ENCODE measurements around the gene ZNF382.
"Not testable (repeated sequence)": the region's sequence is repeated elsewhere in the genome, so short reads cannot be mapped to it uniquely, and the experiment has no call there.

The ZNF382 gene

GRCh38 chr19:36605101-36605876 lies at the start of gene ZNF382:
ZNF382 (plus strand) TSS chr19:36605313; CDS start chr19:36609915, 4,602 bp downstream.
- no peak for DNase-seq

DNA sequence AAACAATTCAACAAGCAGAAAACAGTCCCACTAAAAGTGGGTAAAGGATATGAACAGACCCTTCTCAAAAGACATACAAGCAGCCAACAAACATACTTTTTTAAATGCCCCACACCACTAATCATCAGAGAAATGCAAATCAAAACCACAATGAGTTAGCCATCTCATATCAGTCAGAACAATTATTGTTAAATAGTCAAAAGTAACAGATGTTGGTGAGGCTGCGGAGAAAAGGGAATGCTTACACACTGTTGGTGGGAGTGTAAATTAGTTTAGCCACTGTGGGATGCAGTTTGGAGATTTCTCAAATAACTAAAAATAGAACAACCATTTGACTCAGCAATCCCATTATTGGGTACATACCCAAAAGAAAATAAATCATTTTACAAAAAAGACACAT lies 40.7 kb upstream of the ZNF382 start:
- DNase-seq, result no peak

GRCh38 chr19:36572593-36573019 lies 32.5 kb upstream of the ZNF382 start:
- DNase-seq, result no peak

DNA sequence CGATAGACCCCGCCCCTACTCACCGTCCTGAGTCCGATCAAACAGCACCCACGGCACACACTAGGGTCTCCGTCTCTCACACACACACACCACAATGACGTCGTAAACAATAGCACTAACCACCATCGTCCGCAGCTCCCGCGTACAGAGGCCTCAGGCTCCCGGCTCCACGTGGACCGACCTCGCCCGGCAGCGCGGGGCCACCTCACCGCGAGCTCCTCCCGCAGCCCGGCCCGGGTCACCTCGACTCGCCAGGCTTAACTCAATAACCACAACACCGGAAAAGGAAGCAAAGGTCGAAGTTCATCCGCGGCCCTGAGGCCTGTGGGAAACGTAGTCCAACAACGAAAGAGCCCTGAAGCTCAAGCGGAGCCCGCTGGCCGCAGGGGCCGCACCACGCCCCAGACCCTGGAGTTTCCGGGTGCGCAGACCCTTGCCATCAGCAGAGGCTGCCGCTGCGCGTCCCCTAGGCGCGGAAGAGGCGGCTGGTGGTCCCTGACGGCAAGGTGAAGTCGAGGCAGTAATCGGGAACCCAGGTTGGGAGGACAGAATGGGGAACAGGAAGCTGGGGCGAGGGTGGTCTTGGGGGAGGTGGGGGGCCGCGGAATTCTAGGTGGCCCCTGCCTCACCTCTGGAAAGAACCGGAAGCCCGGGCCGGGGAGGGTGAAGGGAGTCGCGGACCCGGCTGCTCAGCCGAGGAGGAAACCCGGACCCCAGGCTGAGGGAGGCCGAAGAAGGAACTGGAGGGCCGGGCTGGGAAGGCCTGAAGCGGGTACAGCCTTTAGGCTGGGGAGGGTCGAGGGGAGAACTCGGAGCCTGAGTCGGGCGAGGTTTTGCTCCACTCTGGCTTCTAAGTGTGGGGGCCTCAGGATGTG lies 31.9 kb upstream of the ZNF382 start, which contains the start of gene ZNF529:
Gene ZNF529, minus strand, starts transcription at position 273 of the 875 bp plus-strand sequence. CDS start 946 bp downstream, outside the sequence.
- DNase-seq, result peak; percentile 90

DNA sequence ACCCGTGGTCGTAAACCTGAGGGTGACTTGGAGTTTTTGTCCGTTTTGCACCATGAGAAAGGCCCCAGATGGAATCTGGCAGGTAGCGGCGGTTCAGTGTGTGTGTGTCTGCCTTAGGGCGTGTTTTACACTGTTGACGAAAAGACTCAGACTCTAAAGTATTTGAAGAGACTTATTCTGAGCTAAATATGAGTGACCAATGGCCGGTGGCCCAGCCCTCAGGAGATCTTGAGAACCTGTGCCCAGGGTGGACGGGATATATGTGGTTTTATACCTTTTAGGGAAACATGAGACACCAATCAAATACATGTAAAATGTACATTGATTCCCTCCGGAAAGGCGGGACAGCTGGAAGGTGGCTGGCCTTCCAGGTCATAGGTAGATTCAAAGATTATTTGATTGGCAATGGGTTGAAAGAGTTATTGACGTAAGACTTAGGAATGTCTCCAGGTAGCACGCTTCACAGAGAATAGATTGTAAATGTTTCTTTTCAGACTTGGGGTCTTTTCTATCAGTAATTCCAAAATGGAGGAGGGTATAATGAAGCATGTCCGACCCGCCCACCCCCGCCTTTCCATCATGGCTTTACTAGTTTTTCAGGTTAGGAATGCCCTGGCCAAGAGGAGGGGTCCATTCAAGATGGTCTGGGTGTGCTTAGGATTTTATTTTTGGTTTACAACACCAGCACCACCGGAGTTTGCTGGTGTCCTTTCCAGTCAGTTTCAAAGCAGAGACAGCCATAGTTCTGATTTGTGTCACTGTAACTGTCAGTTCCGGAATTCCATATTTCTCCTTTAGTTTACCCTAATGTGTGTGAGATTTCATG lies 31.0 kb upstream of the ZNF382 start:
- peak; percentile 9 for DNase-seq

DNA sequence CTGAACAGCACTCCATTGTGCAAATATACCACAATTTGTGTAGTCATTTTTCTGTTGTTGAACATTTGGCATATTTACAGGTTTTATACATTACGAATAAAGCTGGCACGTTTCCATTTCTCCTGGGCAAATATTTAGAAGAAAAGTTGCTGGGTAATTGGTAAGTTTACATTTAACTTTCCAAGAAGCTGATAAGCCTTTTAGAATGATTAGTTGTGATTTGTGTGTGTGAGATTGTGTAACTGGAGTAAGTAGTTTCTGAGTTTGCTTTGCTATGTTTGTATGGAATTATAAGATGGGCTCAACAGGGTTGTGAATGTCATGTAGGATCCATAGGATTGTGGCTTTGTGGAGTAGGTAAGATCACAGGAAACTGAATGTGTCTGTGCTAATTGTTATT lies 30.4 kb upstream of the ZNF382 start:
- DNase-seq, result no peak

GRCh38 chr19:36577271-36577996 lies 27.7 kb upstream of the ZNF382 start:
- no peak for DNase-seq

GRCh38 chr19:36579255-36579654 lies 25.9 kb upstream of the ZNF382 start:
- DNase-seq, result no peak

GRCh38 chr19:36602681-36603080 lies 2.4 kb upstream of the ZNF382 start:
- not testable (repeated sequence) for DNase-seq

DNA sequence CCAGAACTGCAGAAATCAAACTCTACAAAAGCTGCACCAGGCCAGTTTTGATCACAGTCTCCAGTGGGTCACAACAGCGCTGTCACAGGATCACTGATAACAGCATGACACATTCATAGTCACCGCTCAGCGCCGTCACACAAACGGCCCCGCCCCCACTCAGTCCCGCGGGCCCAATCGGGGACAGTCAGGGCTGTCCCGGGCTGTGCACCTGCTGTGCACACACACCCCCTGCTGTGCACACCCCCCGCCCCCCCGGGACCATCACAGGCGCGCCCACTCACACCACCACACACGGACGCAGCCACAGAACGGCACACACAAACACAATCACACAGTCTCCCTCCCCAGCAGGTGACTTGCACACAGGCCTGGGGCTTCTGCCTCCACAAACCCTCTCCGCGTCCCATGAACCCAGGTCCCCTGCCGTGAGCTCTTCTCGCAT lies 435 bp upstream of the ZNF382 start:
- DNase-seq, result no peak

- no peak for DNase-seq
Observed at GRCh38 chr19:36605877-36606478, 865 bp downstream of the ZNF382 start.

- no peak for DNase-seq
Observed at GRCh38 chr19:36627057-36627456, 21.9 kb downstream of the ZNF382 start.

- DNase-seq, result no peak
Observed at GRCh38 chr19:36635342-36635741, 30.2 kb downstream of the ZNF382 start.

DNA sequence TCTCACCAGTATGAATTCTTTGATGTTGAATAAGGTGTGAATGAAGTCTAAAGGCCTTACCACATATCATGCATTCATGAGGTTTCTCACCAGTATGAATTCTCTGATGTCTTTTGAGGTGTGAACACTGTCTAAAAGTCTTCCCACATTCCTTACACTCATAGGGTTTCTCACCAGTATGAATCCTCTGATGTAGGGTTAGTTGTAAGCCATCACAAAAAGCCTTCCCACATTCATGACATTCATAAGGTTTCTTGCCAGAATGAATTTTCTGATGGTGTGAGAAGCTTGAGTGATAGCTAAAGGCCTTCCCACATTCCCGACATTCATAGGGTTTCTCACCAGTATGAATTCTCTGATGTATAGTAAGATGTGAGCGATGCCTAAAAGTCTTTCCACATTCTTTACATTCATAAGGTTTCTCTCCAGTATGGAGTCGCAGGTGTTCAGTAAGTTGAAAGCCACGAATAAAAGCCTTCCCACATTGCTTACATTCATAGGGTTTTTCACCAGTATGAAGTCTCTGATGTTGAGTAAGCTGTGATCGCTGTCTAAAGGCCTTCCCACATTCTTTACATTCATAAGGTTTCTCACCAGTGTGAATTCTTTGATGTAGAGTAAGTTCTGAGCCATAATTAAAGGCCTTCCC lies 33.9 kb downstream of the ZNF382 start:
- DNase-seq, result no peak

DNA sequence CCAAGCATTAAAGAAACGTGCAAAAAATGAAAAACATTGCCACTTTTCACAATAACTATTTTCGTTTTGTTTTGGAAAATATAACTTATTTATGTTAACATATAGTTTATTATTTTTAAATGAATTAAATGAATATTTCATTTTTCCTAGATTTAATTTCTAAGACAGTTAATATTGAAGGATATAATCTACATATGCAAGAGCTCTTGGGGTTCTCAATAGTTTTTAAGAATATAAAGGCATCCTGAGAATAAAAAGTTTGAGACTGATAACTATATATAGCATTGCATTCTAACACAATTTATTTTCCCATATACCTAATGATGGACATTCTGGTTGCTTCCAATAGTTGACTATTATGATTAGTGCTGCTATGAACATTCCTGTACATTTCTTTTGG lies 41.6 kb downstream of the ZNF382 start:
- DNase-seq, result no peak

DNA sequence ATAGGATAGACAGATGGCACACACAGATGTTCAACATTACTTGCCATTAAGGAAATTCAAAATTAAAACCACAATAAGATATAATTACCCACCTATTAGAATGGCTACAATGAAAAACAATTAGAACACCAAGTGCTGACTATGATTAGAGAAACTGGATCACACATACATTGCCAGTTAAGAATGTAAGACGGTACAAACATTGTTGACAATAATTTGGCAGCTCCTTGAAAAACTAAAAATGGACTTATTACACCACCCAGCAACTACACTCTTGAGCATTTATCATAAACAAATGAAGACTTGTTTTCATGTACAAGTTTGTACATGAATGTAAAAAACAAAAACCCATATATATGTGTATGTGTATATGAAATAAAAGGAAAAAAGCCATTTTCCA lies 47.8 kb downstream of the ZNF382 start:
- peak; percentile 64 for DNase-seq

DNA sequence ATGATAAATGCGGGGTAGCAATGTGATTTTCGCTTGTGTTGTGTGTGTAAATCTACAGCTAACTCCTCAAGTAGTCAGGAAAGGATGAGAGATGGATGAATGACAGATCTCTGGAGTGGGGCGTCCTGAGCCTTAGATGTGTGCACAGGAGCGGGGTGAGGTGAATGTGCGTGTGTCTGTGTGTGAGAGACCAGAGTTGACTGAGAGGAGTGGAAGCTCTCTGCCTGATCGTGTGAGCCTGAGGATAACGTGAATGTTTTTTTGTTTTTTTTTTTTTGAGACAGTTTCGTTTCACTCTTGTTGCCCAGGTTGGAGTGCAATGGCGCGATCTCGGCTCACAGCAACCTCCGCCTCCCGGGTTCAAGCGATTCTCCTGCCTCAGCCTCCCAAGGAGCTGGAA lies 60.7 kb downstream of the ZNF382 start:
- no peak for DNase-seq

GRCh38 chr19:36668646-36669045 lies 63.5 kb downstream of the ZNF382 start:
- DNase-seq, result no peak

GRCh38 chr19:36672368-36672767 lies 67.3 kb downstream of the ZNF382 start:
- no peak for DNase-seq

GRCh38 chr19:36674201-36674600 lies 69.1 kb downstream of the ZNF382 start:
- no peak for DNase-seq

DNA sequence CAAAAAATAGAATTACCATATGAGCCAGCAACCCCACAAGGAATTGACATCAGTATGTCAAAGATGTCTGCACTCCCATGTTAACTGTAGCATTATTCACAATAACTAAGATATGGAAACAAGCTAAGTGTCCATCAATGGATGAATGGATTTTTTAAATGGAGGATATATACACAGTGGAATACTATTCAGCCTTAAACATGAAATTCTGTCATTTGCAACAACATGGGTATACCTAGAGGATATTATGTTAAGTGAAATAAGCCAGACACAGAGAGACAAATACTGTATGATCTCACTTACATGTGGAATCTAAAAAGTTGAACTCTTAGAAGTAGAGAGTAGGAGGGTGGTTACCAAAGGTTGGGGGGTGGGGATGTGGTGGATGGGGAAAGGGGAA lies 74.3 kb downstream of the ZNF382 start:
- DNase-seq, result no peak
